Measurements from ENCODE around the gene PEX3.

PEX3 gene

DNA sequence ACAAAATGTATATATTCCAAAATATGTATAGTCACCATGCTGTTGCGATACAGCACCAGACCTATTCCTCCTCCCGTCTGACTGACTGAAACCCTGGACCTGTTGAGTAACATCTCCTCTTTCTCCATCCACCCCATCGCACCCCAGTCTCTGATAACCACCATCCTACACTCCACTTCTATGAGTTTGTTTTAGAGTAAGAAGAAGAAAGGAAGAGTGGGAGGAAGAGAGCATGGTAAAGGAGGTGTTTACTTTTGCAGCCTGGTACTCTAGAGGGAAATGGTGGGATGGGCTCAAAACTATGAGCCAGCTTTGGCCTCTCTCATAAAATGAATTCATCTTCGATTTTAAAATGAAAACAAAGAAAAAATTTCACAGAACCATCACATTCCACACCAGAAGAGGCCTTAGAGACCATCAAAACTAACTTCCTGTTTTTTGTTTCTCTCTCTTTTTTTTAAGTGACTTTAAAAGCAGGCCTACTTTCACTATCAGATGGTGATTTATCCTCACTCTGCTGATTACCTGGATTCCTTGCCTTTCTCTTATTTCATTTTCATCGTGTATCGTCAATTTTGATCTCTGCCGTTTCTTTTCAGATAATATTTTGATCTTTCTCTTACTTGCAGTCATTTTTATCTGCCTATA is 77.7 kb downstream of the PEX3 start:
- POLR2A ChIA-PET = no interaction called here
- no peak for DNase-seq (ENCODE audit: low read depth, low spot score)
- CTCF ChIA-PET = interaction anchor here (0.8 to 1.3 kb wide), 2 partner anchors 9 to 15 kb away, joined by 3 to 4 read pairs; no protein-coding TSS in a partner anchor

DNA sequence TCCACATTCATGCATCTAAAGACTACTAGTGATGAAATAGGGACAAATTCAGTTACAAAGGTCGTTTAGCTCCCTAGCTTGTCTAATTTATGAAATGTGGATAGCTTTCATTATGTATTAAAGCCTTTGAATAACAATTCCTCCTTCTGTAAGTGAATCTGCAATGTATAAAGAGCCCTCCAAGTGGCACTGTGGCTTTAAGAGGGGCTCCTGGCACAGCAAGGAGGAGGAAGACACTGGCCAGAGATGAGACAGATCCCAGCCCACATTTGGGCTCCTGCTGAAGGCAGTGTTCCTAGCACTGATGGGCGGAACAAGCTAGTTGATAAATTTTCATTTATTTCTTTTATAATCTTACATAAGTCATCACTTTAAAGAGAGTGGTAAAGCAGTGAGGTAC is 78.5 kb downstream of the PEX3 start:
- ChIA-PET POLR2A (no interaction called here), CTCF (interaction anchor here (0.8 to 1.3 kb wide), 2 partner anchors 10 to 16 kb away, joined by 3 to 4 read pairs; no protein-coding TSS in a partner anchor)
- H3K4me3 ChIP-seq (ENCODE audit: low read depth, low read length) = no peak overlapping the region
- DNase-seq (ENCODE audit: low read depth, low spot score) = no peak
- TF ChIP-seq, protein P1, sequence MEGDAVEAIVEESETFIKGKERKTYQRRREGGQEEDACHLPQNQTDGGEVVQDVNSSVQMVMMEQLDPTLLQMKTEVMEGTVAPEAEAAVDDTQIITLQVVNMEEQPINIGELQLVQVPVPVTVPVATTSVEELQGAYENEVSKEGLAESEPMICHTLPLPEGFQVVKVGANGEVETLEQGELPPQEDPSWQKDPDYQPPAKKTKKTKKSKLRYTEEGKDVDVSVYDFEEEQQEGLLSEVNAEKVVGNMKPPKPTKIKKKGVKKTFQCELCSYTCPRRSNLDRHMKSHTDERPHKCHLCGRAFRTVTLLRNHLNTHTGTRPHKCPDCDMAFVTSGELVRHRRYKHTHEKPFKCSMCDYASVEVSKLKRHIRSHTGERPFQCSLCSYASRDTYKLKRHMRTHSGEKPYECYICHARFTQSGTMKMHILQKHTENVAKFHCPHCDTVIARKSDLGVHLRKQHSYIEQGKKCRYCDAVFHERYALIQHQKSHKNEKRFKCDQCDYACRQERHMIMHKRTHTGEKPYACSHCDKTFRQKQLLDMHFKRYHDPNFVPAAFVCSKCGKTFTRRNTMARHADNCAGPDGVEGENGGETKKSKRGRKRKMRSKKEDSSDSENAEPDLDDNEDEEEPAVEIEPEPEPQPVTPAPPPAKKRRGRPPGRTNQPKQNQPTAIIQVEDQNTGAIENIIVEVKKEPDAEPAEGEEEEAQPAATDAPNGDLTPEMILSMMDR (IDR thresholded peaks at IDR 0.05; ENCODE audit: insufficient read depth, low read length, missing control alignments) = peak; percentile 20

More for the DNA sequence above, 77.7 kb downstream of the PEX3 start:
- TF ChIP-seq, protein P1 (IDR thresholded peaks at IDR 0.05; ENCODE audit: insufficient read depth, low read length, missing control alignments) = no peak
- H3K4me3 ChIP-seq (ENCODE audit: low read depth, low read length) = no peak overlapping the region

DNA sequence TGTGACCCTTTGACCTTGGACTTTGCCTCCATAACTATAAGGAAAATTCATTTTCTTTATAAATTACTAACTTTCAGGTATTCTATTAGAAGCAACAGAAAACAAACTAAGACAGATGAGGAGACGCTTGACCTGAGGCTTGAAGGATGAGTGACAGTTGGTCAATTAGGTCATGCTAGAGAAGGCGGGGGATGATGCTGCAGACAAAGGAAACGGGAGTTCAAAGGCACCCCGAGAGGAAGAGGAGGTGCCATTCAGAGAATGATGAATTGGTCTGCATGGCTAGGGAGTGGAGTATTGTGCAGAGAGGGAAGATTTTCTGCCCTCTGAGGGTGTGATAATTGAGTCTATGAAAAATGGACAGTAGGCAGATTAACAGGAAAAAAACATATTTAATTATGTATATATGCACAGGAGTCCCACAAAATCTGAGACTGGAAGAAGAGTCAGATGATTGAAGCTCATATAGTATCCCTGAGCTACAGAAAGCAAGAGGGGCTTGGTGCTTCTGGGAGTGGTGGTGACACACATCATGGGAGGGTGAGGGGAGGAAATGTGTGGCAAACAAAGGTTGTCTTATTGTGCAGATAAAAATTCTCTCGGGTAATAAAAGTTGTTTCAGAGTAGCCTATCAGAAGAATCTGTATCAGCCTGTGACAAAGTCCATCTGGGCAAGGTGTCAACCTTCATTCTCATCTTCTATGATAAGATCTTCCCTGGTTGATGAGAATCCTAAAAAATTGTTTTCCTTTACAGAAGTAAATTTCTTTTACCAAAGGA is 81.3 kb downstream of the PEX3 start:
- DNase-seq (ENCODE audit: low read depth, low spot score) = no peak
- ChIA-PET CTCF (no interaction called here), POLR2A (no interaction called here)
- TF ChIP-seq, protein P1 (IDR thresholded peaks at IDR 0.05; ENCODE audit: insufficient read depth, low read length, missing control alignments) = no peak
- H3K4me3 ChIP-seq (ENCODE audit: low read depth, low read length) = no peak overlapping the region

DNA sequence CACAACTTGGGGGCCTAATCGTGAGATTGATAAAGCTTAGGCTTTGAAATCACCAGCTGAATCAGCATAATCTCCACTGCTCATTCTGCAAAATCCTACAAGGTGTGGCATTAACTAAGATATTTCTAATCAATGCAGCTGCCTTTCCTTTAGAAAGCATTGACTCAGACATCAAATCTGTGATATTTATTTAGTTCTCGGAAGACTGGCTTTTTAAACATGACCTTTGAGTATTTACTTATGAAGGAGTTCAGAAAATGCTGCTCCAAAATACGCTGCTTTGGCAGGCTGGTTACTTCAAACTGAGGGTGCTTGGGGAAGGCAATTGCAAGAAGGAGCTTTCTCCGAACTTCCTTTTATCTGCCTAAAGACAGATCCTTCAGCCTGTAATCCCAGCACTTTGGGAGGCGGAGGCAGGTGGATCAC is 84.6 kb downstream of the PEX3 start:
- no peak for DNase-seq (ENCODE audit: low read depth, low spot score)
- CTCF ChIA-PET = interaction anchor here (1.2 to 2.0 kb wide), 4 partner anchors 11 to 22 kb away, joined by 4 to 11 read pairs (median 5); no protein-coding TSS in a partner anchor
- POLR2A ChIA-PET = no interaction called here
- H3K4me3 ChIP-seq (ENCODE audit: low read depth, low read length) = no peak overlapping the region
- TF ChIP-seq, protein P1 (IDR thresholded peaks at IDR 0.05; ENCODE audit: insufficient read depth, low read length, missing control alignments) = no peak

DNA sequence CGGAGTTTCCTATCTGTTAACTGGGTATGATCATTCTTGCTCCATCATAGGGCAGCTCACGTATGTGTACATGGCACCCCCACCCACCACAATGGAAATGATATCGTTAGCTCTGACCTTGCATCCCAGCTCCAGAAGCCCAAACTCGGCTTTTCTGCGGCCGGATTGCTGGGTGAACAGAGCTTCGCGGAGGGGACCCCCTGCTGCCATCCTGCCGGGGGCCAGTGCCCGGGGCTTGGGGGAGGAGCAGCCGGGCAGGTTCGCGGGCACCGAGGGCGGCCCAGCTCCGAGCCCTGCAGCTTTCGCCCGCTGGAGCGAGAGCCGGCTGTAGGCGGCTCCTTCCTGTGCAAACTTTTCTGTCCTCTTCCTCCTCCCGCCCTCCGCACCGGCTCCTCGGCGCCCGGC is 85.9 kb downstream of the PEX3 start:
- peak overlapping the region; percentile 65 for H3K4me3 ChIP-seq (ENCODE audit: low read depth, low read length)
- DNase-seq (ENCODE audit: low read depth, low spot score) = no peak
- CTCF ChIA-PET = interaction anchor here (0.9 to 2.0 kb wide), 4 partner anchors 9 to 477 kb away, joined by 3 to 11 read pairs (median 4); no protein-coding TSS in a partner anchor
- POLR2A ChIA-PET = interaction anchor here (1.0 kb wide), 2 partner anchors 20 to 472 kb away, joined by 4 to 5 read pairs; partner anchors contain the start of gene PLAGL1
- TF ChIP-seq, protein P1 (IDR thresholded peaks at IDR 0.05; ENCODE audit: insufficient read depth, low read length, missing control alignments) = no peak

Measured in AG04449 (cell line).